ENCODE measurements around the gene SRRM2.
"Not testable (repeated sequence)": the region's sequence is repeated elsewhere in the genome, so short reads cannot be mapped to it uniquely, and the experiment has no call there.

The SRRM2 gene

DNA sequence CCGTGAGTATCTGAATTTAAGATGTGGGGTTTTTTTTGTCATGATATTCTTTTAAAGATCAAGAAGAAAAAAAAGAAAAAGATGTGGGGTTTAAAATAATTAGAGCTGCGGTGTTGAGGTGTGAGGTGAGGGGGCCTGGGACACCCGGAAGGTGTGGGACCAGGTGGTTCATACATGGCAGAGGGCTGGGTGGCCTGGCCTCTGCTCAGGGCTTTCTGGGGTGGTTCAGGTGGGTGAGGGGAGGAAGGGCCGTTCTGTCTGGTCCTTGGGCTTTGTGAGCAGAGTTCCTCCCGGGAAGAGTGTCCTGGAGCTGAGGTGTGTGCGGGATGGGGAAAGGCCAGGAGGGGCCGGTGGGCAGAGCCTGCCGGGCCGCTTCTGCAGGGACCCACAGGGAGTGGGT is 37.4 kb upstream of the SRRM2 start:
- no peak for DNase-seq (ENCODE audit: low spot score)

GRCh38 chr16:2715519-2715918 is 36.9 kb upstream of the SRRM2 start:
- peak; percentile 37 for DNase-seq (ENCODE audit: low spot score)

DNA sequence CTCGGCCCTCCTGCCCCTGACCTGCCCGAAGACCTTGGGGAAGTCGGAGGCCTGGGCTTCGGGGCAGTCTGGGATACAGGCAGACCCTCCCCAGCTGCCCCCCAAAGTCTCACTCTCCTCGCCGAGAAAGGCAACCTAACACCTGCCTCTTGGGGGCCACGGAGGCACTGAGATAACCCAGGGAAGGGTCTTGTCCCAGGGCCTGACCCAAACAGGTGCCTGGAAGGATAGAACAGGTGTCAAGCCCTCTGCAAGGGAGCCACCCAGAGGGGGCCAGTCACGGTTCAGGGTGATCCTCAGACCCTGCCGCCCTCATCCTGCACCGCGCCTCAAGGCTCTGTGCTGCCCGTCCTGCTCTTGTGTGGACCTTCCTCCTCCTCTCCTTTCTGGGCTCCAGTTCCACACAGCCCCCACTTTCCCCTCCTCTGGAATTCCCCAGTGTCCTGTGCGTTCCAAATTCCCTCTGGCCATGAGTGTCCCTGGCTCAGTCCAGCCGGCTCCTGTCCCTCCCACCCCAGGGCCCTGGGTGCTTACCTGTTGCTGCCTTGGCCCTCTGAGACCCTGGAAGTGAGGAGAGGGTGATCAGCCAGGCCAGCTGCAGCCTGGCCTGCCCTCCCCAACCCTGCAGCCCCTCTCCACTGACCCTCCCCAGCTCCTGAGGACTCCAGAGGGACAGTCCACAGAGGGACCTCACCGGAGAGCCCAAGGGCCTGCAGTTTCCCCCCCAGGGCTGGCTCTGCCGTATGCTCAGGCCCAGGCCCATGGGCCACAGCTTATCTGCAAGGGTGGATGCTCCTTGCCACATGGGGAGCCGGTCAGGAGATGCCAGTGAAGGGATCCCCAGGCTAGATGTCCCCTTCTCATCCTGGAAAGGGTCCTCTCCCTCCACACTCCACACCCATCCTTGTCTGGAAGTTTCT is 36.2 kb upstream of the SRRM2 start:
- no peak for DNase-seq (ENCODE audit: low spot score)

DNA sequence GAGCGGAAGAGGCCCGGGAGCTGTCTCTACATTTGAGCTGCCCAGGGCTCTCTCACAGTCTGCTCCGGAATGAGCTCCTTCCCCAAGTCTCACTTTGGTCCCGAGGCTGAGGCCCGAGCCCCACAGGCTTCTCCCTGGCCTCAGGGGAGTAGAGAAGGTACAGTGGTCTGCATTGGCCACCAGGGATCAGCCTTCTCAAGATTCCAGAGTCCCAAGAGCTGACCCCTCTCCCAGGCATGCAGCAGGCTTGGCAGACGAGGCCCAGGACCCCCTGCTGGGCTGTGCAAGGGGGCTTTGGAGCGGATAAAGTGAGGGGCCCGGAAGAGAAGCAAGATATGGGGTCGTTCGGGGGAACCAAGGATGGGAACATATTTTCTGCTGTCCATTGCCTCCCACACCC is 35.5 kb upstream of the SRRM2 start:
- DNase-seq (ENCODE audit: low spot score): no peak

DNA sequence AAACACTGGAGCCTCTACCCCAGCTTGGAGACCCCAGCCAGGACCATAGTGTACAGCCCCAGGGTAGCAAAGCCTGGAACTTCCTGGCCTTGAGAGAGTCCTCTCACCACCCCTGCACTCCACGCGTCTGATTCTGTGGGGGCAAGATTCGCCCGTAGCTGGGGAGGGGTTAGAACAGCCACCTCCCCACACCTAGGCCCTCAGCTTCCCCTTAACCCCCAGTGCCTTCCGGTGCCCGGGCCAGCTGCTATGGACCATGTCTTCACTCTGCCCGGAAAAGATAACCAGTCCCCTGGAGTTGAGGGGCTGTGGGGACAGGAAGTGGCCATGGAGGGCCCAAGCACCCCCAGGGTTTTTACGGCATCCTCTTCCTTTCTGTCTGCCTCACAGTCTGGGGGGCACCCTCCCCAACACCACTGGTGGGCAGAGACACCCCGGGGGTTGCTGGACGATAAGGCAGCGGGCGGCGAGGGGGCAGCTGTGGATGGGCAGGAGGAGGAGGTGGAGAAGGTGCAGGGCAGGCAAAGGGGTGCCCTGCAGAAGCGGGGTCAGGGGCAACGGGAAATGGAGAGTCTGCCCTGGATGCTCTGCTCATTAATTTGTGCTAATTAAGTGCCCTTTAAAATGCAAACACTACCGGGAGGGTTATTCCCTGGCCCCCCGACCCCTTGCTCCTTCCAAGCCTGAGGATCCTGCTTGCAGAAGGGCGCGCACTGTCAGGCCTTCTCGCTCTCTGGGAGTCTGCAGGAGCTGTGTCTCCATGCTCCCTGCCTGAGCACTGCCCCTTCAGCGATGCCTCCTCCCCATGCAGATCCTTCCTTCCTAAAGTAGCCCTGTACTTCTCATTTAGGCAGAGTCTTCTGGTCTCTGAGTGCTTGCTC is 34.8 kb upstream of the SRRM2 start:
- DNase-seq (ENCODE audit: low spot score): no peak

GRCh38 chr16:2719328-2720063 is 32.9 kb upstream of the SRRM2 start:
- peak; percentile 57 for DNase-seq (ENCODE audit: low spot score)

GRCh38 chr16:2720064-2720457 is 32.4 kb upstream of the SRRM2 start, which contains the start of gene PRSS27:
Gene PRSS27 (minus strand): TSS chr16:2720224. CDS start chr16:2720160, 64 bp downstream.
- no peak for DNase-seq (ENCODE audit: low spot score)

DNA sequence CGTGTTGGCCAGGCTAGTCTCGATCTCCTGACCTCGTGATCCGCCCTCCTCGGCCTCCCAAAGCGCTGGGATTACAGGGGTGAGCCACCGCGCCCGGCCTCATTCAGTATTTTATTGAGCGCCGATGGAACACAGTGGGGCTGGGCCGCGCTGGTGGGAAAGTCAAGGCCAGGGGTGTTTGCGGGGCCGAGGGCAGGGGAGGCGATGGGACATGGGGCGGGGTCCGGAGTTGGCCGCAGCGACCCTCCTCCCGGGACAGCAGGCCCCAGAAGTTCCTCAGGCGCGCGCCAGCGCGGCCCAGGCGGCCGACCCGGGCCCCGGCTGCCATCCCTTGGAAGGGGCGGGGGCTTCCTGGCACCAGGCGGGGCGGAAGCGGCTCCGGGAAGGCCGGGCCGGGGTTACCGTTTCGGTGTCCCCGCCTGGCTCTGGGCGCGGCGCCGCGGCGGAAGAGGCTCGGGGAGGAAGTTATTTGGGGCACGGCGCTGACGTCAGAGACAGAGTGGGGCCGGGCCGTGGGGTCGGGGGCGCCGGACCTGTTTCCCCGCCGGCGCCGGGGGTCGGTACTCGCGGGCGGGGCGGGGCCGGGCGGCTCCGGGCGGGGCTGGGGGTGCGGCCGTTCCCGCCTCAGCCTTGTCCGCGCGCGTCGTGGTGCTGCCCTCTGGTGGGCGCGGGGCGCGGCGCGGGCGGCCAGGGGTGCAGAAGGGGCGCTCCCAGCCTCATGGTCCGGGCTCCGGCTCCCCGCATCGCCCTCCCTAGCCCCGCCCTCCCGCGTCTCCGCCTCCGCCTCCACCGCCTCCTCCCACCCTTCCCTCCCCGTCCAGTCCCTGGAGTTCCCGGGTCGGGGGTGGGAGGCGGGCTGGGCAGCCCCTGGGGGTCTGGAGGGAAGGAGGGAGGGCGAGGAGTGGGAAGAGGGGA is 31.5 kb upstream of the SRRM2 start:
- DNase-seq (ENCODE audit: low spot score): peak; percentile 87

- DNase-seq (ENCODE audit: low spot score): not testable (repeated sequence)
These were observed 30.7 kb upstream of the SRRM2 start for GRCh38 chr16:2721634-2722173.

DNA sequence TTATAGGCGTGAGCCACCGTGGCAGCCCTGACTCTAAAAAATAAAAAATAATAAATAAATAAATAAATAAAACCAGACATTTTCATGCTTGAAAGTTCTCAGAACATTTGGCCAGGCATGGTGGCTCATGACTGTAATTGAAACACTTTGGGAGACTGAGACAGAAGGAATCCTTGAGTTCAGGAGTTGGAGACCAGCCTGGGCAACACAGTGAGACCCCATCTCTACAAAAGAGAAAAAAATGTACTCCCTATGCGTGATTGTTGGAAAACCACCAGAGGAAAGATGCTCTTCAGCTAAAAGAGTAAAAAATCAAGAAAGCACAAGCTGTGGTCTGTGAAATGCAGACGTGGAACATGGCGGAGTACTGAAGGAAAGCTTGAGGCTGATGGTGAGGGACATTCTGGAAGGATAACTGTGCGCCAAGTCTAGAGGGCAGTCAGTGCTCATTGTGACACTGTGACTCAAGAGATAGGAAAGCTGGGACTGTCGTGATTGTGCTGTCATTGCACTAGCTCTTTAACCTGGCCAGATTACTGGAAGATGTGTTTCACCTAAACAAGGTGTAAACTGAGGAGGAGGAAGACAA is 28.3 kb upstream of the SRRM2 start:
- no peak for DNase-seq (ENCODE audit: low spot score)

DNA sequence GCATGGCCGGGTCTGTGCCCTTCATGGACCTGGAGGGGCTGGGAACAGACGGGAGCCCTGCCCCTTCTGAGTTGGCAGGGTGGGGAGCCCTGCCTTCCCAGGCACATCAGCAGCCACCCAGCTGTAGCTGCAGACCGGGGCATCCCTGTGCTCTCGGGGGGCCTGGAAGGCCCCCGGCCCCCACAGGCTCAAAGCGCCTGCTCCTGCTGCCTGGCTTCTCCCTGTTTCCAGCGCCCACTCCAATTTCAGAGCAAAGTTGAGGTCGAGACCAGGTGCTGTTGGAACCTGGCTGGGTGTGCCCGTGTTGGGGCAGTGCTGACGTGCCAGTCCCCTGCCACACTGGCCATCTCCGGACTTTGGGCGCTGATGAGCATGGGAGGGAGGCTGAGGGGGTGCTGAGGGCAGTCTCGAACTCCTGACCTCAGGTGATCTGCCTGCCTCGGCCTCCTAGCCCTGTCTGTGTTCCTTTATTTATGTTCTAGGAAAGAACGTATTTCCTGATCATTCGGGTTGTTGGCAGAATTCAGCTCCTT is 27.6 kb upstream of the SRRM2 start:
- no peak for DNase-seq (ENCODE audit: low spot score)

DNA sequence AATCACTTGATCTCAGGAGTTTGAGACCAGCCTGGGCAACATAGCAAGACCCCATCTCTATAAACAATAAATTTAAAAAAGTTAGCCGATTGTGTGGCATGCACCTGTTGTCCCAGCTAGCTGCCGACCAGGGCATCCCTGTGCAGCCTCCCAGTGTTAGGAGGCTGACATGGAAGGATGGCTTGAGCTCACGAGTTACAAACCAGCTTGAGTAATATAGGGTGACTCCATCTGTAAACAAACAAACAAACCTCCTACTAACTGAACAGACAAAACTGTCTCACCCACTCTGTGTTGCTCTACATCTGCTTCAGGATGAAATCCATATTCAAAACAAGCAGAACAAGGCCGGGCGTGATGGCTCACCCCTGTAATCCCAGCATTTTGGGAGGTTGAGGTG is 25.5 kb upstream of the SRRM2 start:
- DNase-seq (ENCODE audit: low spot score): no peak

GRCh38 chr16:2728034-2728433 is 24.4 kb upstream of the SRRM2 start:
- DNase-seq (ENCODE audit: low spot score): no peak

DNA sequence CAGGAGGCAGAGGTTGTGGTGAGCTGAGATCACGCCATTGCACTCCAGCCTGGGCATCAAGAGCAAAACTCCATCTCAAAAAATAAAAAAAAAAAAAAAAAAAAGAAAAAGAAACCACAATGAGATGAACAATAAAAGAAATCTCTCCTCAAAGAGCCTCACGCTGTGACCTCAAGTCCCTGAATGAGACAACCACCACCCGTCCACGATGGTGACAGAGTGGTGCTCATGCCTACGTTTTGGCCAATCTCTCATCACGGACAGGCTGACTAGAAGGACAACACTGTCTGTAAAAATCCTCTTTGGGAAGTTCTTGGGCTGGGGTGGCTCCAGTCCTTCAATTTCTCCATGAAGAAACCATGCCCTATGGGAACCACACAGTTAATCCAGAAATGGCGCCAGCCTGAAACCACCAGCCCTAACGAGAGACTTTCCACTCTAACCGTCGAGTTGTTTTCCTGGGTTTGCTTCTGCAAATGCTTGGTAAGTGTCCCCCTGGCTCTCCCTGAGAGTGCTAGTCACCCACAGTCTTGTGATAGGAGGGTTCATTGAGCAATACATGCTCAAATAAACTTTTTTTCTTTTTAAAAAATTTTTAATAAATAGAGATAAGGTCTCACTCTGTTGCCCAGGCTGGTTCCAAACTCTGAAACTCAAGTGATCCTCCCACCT is 17.5 kb upstream of the SRRM2 start:
- no peak for DNase-seq (ENCODE audit: low spot score)

DNA sequence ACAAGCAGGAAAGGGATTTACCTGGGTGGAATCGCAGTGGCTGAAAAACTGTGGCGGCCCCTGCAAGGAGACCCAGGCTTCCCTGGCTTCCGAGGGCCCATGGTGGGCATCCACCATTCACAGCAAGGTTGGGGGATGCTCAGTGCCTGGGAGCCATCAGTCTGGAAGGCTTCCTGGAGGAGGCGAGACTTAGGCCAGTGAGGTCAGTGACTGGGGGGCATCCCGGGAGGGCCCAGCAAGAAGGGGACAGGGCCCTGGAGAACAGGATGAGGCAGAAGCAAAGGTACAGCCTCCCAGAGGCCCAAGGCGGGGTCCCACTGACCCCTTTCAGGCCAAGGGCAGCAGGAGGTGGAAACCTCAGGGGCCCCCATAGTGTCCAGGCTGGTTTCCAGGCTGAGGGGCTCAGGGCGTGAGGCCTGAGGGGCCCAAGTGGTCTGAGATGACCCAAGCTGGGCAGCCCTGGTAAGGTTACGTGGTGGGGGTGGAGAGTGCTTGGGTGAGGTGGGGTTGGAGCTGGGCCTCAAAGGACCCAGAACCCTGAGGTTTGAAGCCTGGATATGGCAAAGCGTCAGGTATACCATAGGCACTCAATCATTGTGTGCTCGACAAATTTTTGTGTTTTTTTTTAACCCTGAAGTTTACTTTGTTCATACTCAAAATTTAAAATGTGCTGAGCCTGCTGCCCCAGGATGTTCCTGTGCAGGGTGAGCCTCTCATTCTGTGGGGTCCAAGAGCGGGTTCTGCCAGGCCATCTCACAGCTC is 15.8 kb upstream of the SRRM2 start:
- DNase-seq (ENCODE audit: low spot score): no peak

DNA sequence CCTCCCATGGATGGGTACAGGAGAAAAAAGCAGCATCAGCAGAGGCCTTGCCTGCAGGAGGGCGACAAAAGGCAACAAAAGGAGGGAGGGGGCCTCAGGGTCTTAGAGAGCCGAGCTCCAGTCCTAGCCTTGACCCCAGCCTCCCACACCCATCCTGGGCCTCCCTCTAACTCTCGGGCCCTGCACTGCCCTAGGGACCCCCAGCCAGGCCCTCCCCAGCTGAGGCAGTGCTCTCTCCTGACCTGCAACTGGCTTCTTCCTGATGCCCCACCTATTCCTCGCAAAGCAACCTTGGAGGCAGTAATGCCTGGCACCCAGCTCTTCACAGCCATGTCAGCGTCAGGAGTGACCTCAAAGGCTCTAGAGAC is 15.2 kb upstream of the SRRM2 start:
- no peak for DNase-seq (ENCODE audit: low spot score)

- DNase-seq (ENCODE audit: low spot score): no peak
These were observed 14.5 kb upstream of the SRRM2 start for GRCh38 chr16:2737895-2738418.

DNA sequence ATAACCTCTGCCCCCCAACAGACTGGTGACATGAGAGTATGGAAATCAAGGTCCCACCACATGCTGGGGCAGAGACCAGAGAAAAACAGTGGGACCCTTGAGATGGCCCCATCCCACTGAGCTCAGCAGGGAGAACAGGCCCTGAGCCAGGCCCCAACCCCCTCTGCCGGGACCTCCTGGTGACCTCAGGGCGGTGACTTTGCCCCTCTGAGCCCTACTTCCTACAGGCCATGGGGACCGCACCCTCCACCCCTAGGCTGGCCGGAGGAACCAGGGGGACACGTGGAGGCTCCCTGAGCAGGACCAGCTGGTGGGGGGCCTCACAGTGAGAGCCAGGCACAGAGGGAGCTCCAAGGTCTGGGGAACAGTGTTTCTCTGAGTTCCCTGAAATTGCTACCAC is 13.8 kb upstream of the SRRM2 start:
- no peak for DNase-seq (ENCODE audit: low spot score)

Data from HuH-7 (cell line).